T-helper 2 cell (primary cell): ENCODE data around the gene ELOB.
A peak's percentile ranks its signal among the peaks of the same experiment; 100 is the strongest.

ENCODE experiments used
- DNase-seq, 5 experiments: peaks; one replicate each; pipeline versions ENCODE4 v3.0.0 to v3.0.0-alpha.2; 2012 to 2022

ELOB gene

DNA sequence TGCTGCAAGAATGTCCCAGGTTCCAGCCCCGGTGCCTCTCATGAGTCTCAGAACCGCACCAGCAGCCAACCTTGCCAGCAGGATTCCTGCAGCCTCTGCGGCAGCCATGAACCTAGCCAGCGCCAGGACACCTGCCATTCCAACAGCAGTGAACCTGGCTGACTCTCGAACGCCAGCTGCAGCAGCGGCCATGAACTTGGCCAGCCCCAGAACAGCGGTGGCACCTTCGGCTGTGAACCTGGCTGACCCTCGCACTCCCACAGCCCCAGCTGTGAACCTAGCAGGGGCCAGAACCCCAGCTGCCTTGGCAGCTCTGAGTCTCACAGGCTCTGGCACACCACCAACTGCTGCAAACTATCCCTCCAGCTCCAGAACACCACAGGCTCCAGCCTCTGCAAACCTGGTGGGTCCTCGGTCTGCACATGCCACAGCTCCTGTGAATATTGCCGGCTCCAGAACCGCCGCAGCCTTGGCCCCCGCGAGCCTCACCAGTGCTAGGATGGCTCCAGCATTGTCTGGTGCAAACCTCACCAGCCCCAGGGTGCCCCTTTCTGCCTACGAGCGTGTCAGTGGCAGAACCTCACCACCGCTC, 9.8 kb downstream of the ELOB start:
- DNase-seq, result no peak

DNA sequence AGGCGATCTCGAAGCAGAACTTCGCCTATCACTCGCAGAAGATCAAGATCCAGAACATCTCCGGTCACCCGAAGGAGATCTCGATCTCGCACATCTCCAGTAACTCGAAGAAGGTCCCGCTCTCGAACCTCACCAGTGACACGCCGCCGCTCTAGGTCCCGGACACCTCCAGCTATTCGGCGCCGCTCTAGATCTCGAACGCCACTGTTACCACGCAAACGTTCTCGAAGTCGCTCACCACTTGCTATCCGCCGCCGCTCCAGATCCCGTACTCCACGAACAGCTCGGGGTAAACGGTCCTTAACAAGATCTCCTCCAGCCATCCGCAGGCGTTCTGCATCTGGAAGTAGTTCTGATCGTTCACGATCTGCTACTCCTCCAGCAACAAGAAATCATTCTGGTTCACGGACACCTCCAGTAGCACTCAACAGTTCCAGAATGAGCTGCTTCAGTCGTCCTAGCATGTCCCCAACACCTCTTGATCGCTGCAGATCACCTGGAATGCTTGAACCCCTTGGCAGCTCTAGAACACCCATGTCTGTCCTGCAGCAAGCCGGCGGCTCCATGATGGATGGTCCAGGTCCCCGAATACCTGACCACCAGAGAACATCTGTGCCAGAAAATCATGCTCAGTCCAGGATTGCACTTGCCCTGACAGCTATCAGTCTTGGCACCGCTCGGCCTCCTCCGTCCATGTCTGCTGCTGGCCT, 10.5 kb downstream of the ELOB start:
- DNase-seq, result no peak

DNA sequence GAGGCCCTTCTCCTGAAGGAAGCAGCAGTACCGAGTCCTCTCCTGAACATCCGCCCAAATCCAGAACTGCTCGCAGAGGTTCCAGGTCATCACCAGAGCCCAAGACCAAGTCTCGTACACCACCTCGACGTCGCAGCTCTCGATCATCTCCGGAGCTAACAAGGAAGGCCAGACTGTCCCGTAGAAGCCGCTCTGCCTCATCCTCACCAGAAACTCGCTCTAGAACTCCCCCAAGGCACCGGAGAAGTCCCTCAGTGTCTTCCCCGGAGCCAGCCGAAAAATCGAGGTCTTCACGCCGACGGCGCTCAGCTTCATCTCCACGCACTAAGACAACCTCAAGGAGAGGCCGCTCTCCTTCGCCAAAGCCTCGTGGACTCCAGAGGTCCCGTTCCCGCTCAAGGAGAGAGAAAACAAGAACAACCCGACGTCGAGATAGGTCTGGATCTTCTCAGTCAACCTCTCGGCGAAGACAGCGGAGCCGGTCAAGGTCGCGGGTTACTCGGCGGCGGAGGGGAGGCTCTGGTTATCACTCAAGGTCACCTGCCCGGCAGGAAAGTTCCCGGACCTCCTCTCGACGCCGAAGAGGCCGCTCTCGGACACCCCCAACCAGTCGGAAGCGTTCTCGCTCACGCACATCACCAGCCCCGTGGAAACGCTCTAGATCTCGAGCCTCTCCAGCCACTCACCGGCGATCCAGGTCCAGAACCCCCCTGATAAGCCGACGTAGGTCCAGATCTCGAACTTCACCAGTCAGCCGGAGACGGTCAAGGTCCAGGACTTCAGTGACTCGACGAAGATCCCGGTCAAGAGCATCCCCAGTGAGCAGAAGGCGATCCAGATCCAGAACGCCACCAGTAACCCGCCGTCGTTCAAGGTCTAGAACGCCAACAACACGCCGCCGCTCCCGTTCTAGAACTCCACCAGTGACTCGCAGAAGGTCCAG, 11.3 kb downstream of the ELOB start:
- no peak for DNase-seq

GRCh38 chr16:2764718-2765117, 12.4 kb downstream of the ELOB start:
- no peak for DNase-seq

- DNase-seq, result no peak
Measured at GRCh38 chr16:2763173-2763572, 13.9 kb downstream of the ELOB start.

- no peak for DNase-seq
Measured at GRCh38 chr16:2762711-2763110, 14.4 kb downstream of the ELOB start.

- DNase-seq, result no peak
Measured at GRCh38 chr16:2761886-2762583, 15.0 kb downstream of the ELOB start.

DNA sequence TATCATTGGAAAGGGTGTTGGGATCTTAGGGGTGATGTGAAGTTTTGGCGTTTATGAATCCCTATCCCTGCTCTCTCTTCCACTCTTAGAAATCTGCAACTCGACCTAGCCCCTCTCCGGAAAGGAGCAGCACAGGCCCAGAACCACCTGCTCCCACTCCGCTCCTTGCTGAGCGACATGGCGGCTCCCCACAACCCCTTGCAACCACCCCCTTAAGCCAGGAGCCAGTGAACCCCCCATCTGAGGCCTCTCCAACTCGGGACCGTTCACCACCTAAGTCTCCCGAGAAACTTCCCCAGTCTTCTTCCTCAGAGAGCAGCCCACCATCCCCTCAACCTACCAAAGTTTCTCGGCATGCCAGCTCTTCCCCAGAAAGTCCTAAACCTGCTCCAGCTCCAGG, 15.6 kb downstream of the ELOB start:
- no peak for DNase-seq

DNA sequence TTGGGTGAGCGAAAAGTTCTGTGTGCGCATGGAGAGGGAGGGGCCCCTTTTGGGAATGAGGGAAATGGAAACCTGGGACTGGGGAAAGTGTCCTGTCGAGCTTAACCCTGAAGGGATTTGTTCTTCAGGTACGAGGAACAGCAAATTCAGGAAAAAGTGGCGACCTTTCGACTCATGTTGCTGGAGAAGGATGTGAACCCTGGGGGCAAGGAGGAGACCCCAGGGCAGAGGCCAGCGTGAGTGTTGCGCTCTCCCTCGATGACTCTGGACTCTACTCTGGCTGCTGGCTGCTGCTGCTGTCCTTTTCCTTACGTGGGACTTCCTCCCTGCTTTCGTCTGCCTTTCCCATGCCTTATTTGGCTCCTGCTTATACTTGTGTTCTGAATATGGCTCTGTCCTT, 19.7 kb downstream of the ELOB start:
- DNase-seq, result no peak

GRCh38 chr16:2756288-2757015, 20.6 kb downstream of the ELOB start:
- no peak for DNase-seq

DNA sequence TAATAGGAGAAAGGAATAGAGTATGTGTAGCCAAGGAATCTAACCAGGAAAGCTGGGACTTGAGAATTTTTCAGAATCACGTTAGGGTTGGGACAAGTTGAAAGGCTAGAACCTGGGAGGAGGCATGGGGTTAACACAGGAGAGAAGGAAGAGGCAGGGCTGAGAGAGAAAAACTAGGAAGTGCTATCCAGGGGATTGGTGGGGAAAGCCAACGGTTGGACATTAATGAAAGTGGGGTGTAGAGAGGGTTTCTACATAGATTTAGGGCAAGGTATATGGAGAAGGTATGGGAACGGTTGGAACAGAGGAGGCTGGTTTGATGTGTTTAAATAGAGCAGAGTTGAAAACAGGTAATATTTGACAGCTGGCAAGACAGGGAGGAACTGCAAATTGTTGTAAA, 21.9 kb downstream of the ELOB start:
- no peak for DNase-seq

DNA sequence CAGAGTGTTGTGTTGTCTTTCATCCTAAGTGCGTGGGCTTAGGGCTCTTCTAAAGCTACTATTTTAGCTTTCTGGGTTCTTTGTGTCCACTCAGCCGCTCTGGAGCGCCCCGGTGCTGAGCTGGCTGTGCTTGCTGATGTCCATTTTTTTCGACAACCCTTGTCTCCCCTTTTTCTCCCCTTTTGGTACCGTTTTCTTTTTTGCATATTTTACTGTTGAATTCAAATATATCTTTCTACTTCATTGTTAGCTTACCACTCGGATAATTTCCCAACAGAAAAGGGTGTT, 23.4 kb downstream of the ELOB start:
- no peak for DNase-seq

GRCh38 chr16:2752850-2753732, 24.0 kb downstream of the ELOB start:
- peak in 2 of 5 experiments; percentile 61 to 84 for DNase-seq

- peak; percentile 82 to 99 (median 92) for DNase-seq
Measured at GRCh38 chr16:2752035-2752849, 24.8 kb downstream of the ELOB start, which contains the start of gene SRRM2. Gene SRRM2, plus strand, starts transcription at chr16:2752638. Its CDS starts 3,727 bp downstream, at chr16:2756365.

GRCh38 chr16:2751577-2752034, 25.5 kb downstream of the ELOB start:
- no peak for DNase-seq

GRCh38 chr16:2749936-2750335, 27.1 kb downstream of the ELOB start:
- DNase-seq, result no peak

DNA sequence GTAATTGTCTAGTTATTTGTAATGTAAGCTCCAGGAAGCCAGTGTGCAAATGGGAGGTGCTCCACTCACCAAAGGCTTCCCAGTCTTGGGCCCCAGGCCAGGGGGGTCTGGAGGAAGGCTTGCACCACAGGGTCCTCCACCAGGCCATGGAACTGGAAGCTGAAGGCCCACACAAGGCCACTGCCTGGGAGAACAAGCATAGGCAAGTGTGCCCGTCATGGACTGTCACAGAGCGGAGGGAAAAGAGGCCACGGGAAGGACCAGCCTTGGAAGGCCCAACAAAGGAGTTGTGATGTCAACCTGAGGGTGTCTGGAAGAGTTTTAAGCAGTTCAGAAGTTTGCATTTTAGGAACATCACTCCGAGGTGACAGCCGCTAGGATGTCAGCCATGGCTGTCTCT, 27.6 kb downstream of the ELOB start:
- DNase-seq, result no peak

- no peak for DNase-seq
Measured at GRCh38 chr16:2748757-2749455, 28.2 kb downstream of the ELOB start.

GRCh38 chr16:2745961-2746360, 31.1 kb downstream of the ELOB start:
- no peak for DNase-seq
